Measurements from ENCODE around the gene PAQR7. TPM values are rescaled to one million over a fixed set of nuclear protein-coding genes. Genes with fewer than 3 reads are reported as not detected.

The PAQR7 gene
- total RNA-seq, 1 donor, result 9.8 TPM

DNA sequence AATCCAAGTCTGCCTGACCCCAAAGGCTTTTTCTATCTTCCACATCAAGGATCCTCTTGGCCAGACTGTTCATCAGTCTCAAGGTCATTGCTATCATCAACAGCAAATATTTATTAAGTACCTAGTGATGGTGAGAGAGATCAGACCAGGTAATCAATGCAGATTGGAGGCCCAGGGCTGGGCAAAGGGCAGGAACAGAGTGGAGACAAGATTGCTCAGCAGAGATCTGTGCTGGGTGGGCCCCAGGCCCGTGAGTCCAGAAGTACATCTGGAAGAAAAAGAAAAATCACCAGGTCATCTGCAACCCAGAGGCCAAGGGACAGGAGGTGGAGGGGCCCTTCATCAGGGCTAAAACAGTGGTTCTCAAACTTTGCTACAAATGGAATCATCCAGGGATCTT is 10.1 kb upstream of the PAQR7 start:
- DNase-seq (ENCODE audit: insufficient read length, low spot score, missing footprints), result no peak
- Histone ChIP-seq H3K4me3 (ENCODE audit: insufficient read depth, low read length) (no peak overlapping the region), H3K4me1 (ENCODE audit: insufficient read depth, low read length) (peaks cover 8% of the 10 kb centered on the region), H3K36me3 (ENCODE audit: insufficient read depth, low read length) (peaks cover 3% of the 10 kb centered on the region), H2AFZ (ENCODE audit: low read length) (no peak overlapping the region), H3K4me2 (ENCODE audit: insufficient read depth, low read length) (no peak overlapping the region), H3K9me3 (ENCODE audit: low read depth, low read length) (no peaks in the 10 kb centered on the region), H3K79me2 (ENCODE audit: insufficient read depth, low read length) (no peaks in the 10 kb centered on the region), H3K27ac (ENCODE audit: low read depth, low read length) (no peak overlapping the region), H4K20me1 (ENCODE audit: insufficient read depth, low read length) (no peaks in the 10 kb centered on the region), H3K27me3 (ENCODE audit: insufficient read depth, low read length) (no peaks in the 10 kb centered on the region)
- TF ChIP-seq, protein P1, sequence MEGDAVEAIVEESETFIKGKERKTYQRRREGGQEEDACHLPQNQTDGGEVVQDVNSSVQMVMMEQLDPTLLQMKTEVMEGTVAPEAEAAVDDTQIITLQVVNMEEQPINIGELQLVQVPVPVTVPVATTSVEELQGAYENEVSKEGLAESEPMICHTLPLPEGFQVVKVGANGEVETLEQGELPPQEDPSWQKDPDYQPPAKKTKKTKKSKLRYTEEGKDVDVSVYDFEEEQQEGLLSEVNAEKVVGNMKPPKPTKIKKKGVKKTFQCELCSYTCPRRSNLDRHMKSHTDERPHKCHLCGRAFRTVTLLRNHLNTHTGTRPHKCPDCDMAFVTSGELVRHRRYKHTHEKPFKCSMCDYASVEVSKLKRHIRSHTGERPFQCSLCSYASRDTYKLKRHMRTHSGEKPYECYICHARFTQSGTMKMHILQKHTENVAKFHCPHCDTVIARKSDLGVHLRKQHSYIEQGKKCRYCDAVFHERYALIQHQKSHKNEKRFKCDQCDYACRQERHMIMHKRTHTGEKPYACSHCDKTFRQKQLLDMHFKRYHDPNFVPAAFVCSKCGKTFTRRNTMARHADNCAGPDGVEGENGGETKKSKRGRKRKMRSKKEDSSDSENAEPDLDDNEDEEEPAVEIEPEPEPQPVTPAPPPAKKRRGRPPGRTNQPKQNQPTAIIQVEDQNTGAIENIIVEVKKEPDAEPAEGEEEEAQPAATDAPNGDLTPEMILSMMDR (IDR thresholded peaks at IDR 0.05; ENCODE audit: extremely low read depth, low read depth, low read length), result no peak

DNA sequence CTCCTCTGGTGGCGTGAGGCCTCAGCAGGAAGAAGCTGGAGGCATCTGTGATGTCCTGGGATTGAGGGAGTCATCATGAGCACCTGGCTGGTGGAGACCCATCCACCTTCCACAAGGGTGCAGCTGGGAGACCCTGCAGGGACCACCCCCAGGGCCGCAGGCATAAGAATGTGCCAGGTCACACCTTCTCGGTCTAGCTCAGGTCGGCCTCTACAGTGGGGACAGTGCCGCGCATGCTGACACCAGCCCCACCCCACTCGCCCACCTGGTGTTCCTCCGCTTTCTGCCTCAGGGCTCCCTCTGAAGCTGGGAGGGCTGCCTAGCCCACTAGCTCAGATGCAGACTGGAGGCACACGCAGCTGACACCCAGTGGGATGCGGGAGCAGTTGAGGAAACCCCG is 5.8 kb upstream of the PAQR7 start:
- H3K27me3 ChIP-seq (ENCODE audit: insufficient read depth, low read length), result no peaks in the 10 kb centered on the region

DNA sequence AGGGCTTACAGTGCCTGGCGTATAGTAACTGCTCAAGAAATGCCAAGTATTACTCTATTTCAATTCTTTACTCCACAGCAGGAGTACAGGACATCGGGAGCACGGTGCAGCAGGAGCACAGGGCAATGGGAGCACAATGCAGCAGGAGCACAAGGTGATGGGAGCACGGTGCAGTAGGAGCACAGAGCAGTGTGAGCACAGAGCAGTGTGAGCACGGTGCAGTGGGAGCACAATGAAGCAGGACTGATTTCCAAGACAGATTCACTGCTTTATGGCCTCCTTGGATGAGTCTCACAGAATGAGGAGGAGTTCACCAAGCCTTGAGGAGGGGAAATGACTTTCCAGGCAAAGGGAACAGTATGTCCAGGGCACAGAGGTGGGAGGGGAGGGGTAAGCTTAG is 5.0 kb upstream of the PAQR7 start:
- no peak overlapping the region for H2AFZ ChIP-seq (ENCODE audit: low read length)
- H3K27me3 ChIP-seq (ENCODE audit: insufficient read depth, low read length), result no peaks in the 10 kb centered on the region
- no peak overlapping the region for H3K4me3 ChIP-seq (ENCODE audit: insufficient read depth, low read length)
- H4K20me1 ChIP-seq (ENCODE audit: insufficient read depth, low read length), result no peaks in the 10 kb centered on the region
- H3K27ac ChIP-seq (ENCODE audit: low read depth, low read length), result no peak overlapping the region
- DNase-seq (ENCODE audit: insufficient read length, low spot score, missing footprints), result no peak
- H3K4me1 ChIP-seq (ENCODE audit: insufficient read depth, low read length), result no peaks in the 10 kb centered on the region
- H3K79me2 ChIP-seq (ENCODE audit: insufficient read depth, low read length), result no peaks in the 10 kb centered on the region
- no peak overlapping the region for H3K4me2 ChIP-seq (ENCODE audit: insufficient read depth, low read length)
- TF ChIP-seq, protein P1 (IDR thresholded peaks at IDR 0.05; ENCODE audit: extremely low read depth, low read depth, low read length), result no peak
- no peaks in the 10 kb centered on the region for H3K9me3 ChIP-seq (ENCODE audit: low read depth, low read length)
- peaks cover 3% of the 10 kb centered on the region for H3K36me3 ChIP-seq (ENCODE audit: insufficient read depth, low read length)

More for the DNA sequence above, 5.8 kb upstream of the PAQR7 start:
- H3K4me1 ChIP-seq (ENCODE audit: insufficient read depth, low read length), result no peaks in the 10 kb centered on the region
- H3K4me3 ChIP-seq (ENCODE audit: insufficient read depth, low read length), result no peak overlapping the region
- no peaks in the 10 kb centered on the region for H3K79me2 ChIP-seq (ENCODE audit: insufficient read depth, low read length)
- TF ChIP-seq, protein P1 (IDR thresholded peaks at IDR 0.05; ENCODE audit: extremely low read depth, low read depth, low read length), result no peak
- peaks cover 3% of the 10 kb centered on the region for H3K36me3 ChIP-seq (ENCODE audit: insufficient read depth, low read length)
- no peak for DNase-seq (ENCODE audit: insufficient read length, low spot score, missing footprints)
- no peaks in the 10 kb centered on the region for H4K20me1 ChIP-seq (ENCODE audit: insufficient read depth, low read length)
- no peak overlapping the region for H3K4me2 ChIP-seq (ENCODE audit: insufficient read depth, low read length)
- no peak overlapping the region for H3K27ac ChIP-seq (ENCODE audit: low read depth, low read length)
- no peak overlapping the region for H2AFZ ChIP-seq (ENCODE audit: low read length)
- no peaks in the 10 kb centered on the region for H3K9me3 ChIP-seq (ENCODE audit: low read depth, low read length)

DNA sequence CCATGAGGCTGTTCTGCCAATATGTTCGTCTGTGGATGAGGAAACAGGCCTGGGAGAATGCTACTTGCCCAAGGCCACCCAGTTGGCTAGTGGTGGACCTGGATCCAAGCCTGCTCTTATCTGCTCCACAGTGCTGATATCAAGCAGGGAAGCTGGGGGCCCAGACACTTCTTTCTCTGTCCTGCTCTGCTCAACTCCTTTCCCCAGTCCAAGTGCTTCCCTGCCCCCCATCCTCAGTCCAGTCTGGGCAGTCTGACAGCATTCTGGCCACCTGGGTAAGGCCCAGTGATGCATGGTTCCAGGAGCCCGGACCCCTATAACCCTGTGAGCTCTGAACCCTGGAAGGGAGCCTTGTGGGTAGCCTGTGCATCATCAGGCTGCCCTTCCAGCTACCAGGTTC is 4.2 kb upstream of the PAQR7 start:
- Histone ChIP-seq H3K79me2 (ENCODE audit: insufficient read depth, low read length) (peaks cover 2% of the 10 kb centered on the region), H3K36me3 (ENCODE audit: insufficient read depth, low read length) (no peaks in the 10 kb centered on the region), H3K9me3 (ENCODE audit: low read depth, low read length) (no peaks in the 10 kb centered on the region), H3K27me3 (ENCODE audit: insufficient read depth, low read length) (no peaks in the 10 kb centered on the region), H3K4me1 (ENCODE audit: insufficient read depth, low read length) (peaks cover 3% of the 10 kb centered on the region), H3K4me3 (ENCODE audit: insufficient read depth, low read length) (no peak overlapping the region), H4K20me1 (ENCODE audit: insufficient read depth, low read length) (no peaks in the 10 kb centered on the region), H3K27ac (ENCODE audit: low read depth, low read length) (no peak overlapping the region), H3K4me2 (ENCODE audit: insufficient read depth, low read length) (no peak overlapping the region), H2AFZ (ENCODE audit: low read length) (no peak overlapping the region)
- TF ChIP-seq, protein P1 (IDR thresholded peaks at IDR 0.05; ENCODE audit: extremely low read depth, low read depth, low read length), result no peak
- DNase-seq (ENCODE audit: insufficient read length, low spot score, missing footprints), result no peak
